Fibroblast of lung (primary cell): ENCODE results near the gene CHRM5.

Source experiments
- EZH2 ChIP-seq: IDR thresholded peaks from 2 replicates; pipeline ENCODE4 v1.5.1; 2012; ENCODE audit warnings: low read length, control low read depth, mild to moderate bottlenecking; ENCODE audit errors: missing control alignments
- TF ChIP-seq, protein P1 (sequence below), 2 donors: IDR thresholded peaks in 1 of 2; conservative IDR thresholded peaks in 1 of 2; 1 replicate in 1 of 2; 2 replicates in 1 of 2; pipeline ENCODE4 v1.5.1; 2011 to 2012; ENCODE audit warnings: low read length in 2 of 2, control low read depth in 1 of 2, inconsistent platforms in 1 of 2, low read depth in 1 of 2, mild to moderate bottlenecking in 1 of 2

DNA sequence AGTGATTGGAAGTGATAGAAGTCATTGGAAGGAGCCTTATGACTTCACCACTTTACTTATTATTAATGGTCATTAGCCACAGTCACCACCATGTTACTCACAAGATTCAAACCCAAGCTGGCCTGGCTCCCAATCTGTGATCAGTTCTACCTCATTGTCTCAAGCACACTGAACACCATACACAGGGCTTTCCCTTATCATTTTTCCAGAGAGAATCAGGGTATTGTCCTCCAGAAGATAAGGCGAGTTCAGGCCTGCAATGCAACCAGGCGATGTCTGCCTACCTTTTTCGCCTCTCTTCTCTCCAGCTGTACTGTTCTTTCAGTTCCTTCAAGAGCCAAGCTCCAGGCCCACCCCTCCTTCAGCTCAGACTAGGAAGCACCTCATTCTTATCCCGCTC is 108.5 kb downstream of the CHRM5 start:
- TF ChIP-seq, protein P1, sequence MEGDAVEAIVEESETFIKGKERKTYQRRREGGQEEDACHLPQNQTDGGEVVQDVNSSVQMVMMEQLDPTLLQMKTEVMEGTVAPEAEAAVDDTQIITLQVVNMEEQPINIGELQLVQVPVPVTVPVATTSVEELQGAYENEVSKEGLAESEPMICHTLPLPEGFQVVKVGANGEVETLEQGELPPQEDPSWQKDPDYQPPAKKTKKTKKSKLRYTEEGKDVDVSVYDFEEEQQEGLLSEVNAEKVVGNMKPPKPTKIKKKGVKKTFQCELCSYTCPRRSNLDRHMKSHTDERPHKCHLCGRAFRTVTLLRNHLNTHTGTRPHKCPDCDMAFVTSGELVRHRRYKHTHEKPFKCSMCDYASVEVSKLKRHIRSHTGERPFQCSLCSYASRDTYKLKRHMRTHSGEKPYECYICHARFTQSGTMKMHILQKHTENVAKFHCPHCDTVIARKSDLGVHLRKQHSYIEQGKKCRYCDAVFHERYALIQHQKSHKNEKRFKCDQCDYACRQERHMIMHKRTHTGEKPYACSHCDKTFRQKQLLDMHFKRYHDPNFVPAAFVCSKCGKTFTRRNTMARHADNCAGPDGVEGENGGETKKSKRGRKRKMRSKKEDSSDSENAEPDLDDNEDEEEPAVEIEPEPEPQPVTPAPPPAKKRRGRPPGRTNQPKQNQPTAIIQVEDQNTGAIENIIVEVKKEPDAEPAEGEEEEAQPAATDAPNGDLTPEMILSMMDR (conservative IDR thresholded peaks at IDR 0.05 in 1 of 2, IDR thresholded peaks at IDR 0.05 in 1 of 2; ENCODE audit: low read depth in 1 of 2, low read length in 2 of 2), result no peak
- TF ChIP-seq EZH2, result no peak
